Measurements from ENCODE around the gene ZNF775.

ZNF775 gene
- 1.5 to 3.3 (median 2.4) reads per million in 3 donors for total RNA-seq

DNA sequence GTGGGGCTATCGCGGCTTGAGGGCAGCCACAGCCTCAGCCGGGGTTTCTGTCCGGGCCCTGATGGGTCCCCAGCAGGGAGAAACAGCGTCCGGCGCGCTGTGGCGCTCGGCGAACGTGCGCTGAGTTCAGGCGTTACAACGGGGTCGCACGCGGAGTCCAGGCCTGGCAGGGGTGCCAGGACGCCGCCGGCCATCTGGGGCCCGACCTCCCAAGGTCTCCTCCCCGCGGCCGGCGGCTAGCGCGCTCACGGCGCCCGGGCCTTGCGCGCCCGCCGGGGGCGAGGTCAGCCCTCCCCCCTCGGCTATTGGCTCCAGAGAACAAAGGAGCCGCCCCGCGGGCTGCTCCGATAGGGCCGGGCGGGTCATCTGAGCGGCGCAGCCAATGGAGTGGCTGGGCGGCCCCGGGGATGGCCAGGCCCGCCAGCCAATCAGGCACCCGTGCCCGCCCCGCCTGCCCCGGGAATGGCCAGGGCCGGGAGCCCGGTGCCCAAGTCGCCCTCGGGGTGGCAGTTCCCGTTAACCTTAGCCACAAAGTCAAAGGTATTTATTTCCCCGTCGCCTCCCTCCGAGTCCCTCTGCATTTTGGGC is at the start of gene ZNF775:
Gene ZNF775, plus strand, starts transcription at position 478 of the 588 bp plus-strand sequence. CDS start 9,141 bp downstream, outside the sequence.
- peaks cover 22% of the 10 kb centered on the region for H3K4me1 ChIP-seq (ENCODE audit: control insufficient read depth, insufficient read depth, low read length, poor library complexity, severe bottlenecking)
- H3K4me3 ChIP-seq (ENCODE audit: insufficient read depth, low read depth, low read length, poor library complexity, severe bottlenecking) = peak within 1 kb of the TSS; percentile 83
- no peaks in the 10 kb centered on the region for H3K9me3 ChIP-seq (ENCODE audit: control insufficient read depth, low read length)
- no peaks in the 10 kb centered on the region for H3K36me3 ChIP-seq (ENCODE audit: control insufficient read depth, insufficient read depth, low read length)
- no peaks in the 10 kb centered on the region for H3K27me3 ChIP-seq (replicated peaks; ENCODE audit: control insufficient read depth, insufficient read depth, low read length, poor library complexity, severe bottlenecking)
- peak within 1 kb of the TSS; percentile 74 for H3K27ac ChIP-seq (ENCODE audit: insufficient read depth, low read length, poor library complexity, severe bottlenecking)
- DNase-seq = peak; percentile 86 to 91 (median 89)

DNA sequence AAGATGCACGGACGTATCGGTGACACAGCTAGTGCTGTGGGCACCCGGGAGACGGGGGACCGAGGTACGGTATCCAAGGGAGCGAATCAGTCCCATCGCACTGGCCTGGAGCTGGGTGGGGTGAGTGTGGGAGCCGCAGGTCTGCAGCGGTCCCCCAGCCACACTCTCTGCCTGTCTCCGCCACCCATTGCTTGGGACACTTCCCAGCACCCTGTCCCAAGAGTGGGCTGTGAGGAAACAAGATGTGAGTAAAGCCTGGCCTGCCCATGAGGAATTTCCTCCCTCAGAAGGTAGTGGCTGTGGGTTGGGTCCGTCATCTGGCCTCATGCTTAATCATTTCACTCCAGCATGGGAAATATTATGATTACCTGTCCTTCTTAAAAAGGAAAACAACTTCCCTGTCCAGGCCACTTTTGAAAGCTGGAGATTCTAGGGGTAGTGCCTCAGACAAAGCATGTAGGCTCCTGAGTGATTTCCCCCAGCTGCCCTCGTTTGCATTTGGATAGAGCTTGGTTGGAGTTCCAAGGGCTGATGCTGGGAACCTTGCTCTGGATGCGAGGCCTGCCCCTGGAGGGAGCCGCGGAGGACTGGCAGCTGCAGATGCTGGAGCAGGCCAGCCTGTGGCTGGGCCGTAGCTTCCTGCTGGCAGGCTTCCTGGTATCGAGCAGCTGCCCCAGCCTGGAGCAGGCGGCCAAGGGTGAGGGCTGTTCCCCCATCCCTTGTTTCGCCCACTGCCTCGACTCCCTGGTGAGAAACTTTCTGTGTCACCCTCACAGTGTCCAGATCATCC is 49.6 kb upstream of the ZNF775 start:
- H3K4me3 ChIP-seq (ENCODE audit: insufficient read depth, low read depth, low read length, poor library complexity, severe bottlenecking) = no peak overlapping the region
- no peaks in the 10 kb centered on the region for H3K9me3 ChIP-seq (ENCODE audit: control insufficient read depth, low read length)
- no peak for DNase-seq
- H3K4me1 ChIP-seq (ENCODE audit: control insufficient read depth, insufficient read depth, low read length, poor library complexity, severe bottlenecking) = peaks cover under 1% of the 10 kb centered on the region
- no peaks in the 10 kb centered on the region for H3K27me3 ChIP-seq (replicated peaks; ENCODE audit: control insufficient read depth, insufficient read depth, low read length, poor library complexity, severe bottlenecking)
- H3K27ac ChIP-seq (ENCODE audit: insufficient read depth, low read length, poor library complexity, severe bottlenecking) = no peak overlapping the region
- peaks cover 31% of the 10 kb centered on the region for H3K36me3 ChIP-seq (ENCODE audit: control insufficient read depth, insufficient read depth, low read length)

DNA sequence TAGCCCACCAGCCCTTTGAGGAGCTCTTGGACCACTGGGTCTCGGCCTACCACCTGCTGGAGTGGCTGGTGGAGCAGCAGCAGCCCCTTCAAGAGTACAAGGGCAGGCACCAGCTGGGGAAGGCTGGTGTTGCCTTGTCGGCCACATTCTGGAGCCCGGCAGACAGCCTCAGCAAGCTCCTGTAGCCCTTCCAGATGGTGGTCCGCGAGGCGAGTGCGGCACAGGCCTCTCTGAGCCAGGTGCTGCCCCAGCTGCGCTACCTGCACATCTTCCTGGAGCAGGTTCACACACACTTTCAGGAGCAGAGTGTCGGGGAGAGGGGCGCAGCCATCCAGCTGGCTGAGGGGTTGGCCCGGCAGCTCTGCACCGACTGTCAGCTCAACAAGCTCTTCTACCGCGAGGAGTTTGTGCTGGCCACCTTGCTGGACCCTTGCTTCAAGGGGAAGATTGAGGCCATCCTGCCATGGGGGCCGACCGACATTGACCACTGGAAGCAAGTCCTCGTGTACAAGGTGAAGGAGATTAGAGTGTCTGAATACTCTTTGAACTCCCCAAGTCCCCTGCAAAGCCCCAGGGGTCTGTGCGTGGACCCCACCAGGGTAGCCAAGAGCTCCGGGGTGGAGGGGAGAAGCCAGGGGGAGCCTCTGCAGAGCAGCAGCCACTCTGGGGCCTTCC is 48.8 kb upstream of the ZNF775 start:
- Histone ChIP-seq H3K27me3 (replicated peaks; ENCODE audit: control insufficient read depth, insufficient read depth, low read length, poor library complexity, severe bottlenecking) (no peaks in the 10 kb centered on the region), H3K9me3 (ENCODE audit: control insufficient read depth, low read length) (no peaks in the 10 kb centered on the region), H3K36me3 (ENCODE audit: control insufficient read depth, insufficient read depth, low read length) (peaks cover 31% of the 10 kb centered on the region), H3K4me1 (ENCODE audit: control insufficient read depth, insufficient read depth, low read length, poor library complexity, severe bottlenecking) (no peaks in the 10 kb centered on the region), H3K4me3 (ENCODE audit: insufficient read depth, low read depth, low read length, poor library complexity, severe bottlenecking) (no peak overlapping the region), H3K27ac (ENCODE audit: insufficient read depth, low read length, poor library complexity, severe bottlenecking) (no peak overlapping the region)
- no peak for DNase-seq

DNA sequence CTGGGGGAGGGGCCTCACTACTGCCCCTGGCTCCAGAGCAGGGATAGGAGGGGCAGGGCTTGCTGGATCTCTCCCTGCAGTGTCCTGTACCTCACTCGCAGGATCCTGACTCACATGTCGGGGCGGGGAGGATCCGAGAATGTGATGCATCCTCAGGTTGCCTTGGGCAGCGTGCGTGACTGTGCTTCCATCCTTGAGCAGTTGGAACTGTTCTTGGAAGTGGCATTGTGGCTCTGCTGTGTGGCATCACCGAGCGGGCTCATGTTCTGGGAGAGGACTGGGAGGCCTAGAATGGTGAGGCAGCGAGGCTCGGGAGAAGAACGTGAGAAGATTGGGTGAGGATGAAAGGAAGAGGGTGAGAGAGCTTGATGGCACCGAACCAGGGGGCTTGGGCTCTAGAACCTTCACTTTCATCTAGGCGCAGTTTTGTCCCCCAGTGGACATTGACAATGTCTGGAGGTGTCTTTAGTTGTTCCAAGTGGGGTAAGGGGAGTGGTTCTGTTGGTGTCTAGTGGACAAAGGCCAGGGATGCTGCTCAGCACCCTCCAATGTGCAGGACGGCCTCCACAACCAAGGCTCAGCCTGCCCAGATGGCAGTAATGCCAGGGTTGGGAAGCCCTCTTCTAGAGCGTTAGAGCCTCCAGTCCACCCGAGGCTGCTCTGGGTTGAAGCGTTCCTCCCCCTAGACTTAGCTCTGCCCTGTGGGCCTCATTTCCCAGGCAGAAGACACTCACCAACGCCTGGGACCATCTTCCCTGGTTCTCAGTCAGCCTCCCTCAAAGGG is 46.1 kb upstream of the ZNF775 start:
- Histone ChIP-seq H3K4me3 (ENCODE audit: insufficient read depth, low read depth, low read length, poor library complexity, severe bottlenecking) (no peak overlapping the region), H3K36me3 (ENCODE audit: control insufficient read depth, insufficient read depth, low read length) (peaks cover 24% of the 10 kb centered on the region), H3K27me3 (replicated peaks; ENCODE audit: control insufficient read depth, insufficient read depth, low read length, poor library complexity, severe bottlenecking) (no peaks in the 10 kb centered on the region), H3K9me3 (ENCODE audit: control insufficient read depth, low read length) (no peaks in the 10 kb centered on the region), H3K27ac (ENCODE audit: insufficient read depth, low read length, poor library complexity, severe bottlenecking) (no peak overlapping the region), H3K4me1 (ENCODE audit: control insufficient read depth, insufficient read depth, low read length, poor library complexity, severe bottlenecking) (no peaks in the 10 kb centered on the region)
- DNase-seq = no peak

DNA sequence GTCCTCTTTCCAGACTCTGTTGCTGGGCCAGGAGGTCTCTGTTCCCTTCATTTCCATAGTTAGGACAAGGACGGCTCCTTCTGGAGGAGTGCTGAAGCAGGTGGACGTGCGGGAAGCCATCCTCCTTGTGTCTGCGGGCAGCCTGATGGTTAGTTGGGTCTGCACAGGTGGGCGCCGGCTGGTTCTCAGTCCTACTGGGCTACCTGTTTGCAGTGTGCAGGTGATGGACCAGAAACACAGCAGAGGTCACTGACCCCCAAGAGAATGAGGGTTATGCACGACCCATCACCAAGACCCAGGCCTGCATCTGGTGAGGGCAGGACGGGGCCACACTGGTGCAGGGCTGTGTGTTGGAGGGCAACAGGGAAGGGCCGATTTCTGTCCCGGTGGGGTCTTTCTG is 45.5 kb upstream of the ZNF775 start:
- Histone ChIP-seq H3K9me3 (ENCODE audit: control insufficient read depth, low read length) (no peaks in the 10 kb centered on the region), H3K36me3 (ENCODE audit: control insufficient read depth, insufficient read depth, low read length) (peaks cover 19% of the 10 kb centered on the region), H3K27ac (ENCODE audit: insufficient read depth, low read length, poor library complexity, severe bottlenecking) (no peak overlapping the region), H3K27me3 (replicated peaks; ENCODE audit: control insufficient read depth, insufficient read depth, low read length, poor library complexity, severe bottlenecking) (no peaks in the 10 kb centered on the region), H3K4me1 (ENCODE audit: control insufficient read depth, insufficient read depth, low read length, poor library complexity, severe bottlenecking) (no peaks in the 10 kb centered on the region), H3K4me3 (ENCODE audit: insufficient read depth, low read depth, low read length, poor library complexity, severe bottlenecking) (no peak overlapping the region)
- DNase-seq = no peak

DNA sequence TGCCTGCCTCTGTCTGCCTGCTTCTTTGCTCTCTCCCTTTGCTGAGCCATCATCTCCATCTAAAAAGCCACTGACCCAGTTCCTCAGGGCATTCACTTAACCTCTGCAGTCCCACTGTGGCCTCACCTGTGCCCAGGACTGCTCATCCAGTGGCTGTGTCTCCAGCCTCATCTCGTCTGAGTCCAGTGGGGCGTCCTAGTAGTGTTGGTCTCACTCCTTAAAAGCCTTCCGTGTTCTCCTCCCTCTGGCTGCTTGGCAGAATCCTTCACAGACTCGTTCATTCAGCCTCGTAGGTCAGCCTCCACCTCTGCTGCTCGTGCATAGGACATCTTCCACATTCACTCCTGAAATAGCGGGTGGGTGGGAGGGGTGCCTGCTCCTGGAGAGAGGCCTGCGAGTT is 45.0 kb upstream of the ZNF775 start:
- DNase-seq = no peak
- H3K27me3 ChIP-seq (replicated peaks; ENCODE audit: control insufficient read depth, insufficient read depth, low read length, poor library complexity, severe bottlenecking) = no peaks in the 10 kb centered on the region
- no peak overlapping the region for H3K27ac ChIP-seq (ENCODE audit: insufficient read depth, low read length, poor library complexity, severe bottlenecking)
- H3K36me3 ChIP-seq (ENCODE audit: control insufficient read depth, insufficient read depth, low read length) = peaks cover 17% of the 10 kb centered on the region
- no peaks in the 10 kb centered on the region for H3K9me3 ChIP-seq (ENCODE audit: control insufficient read depth, low read length)
- H3K4me3 ChIP-seq (ENCODE audit: insufficient read depth, low read depth, low read length, poor library complexity, severe bottlenecking) = no peak overlapping the region
- H3K4me1 ChIP-seq (ENCODE audit: control insufficient read depth, insufficient read depth, low read length, poor library complexity, severe bottlenecking) = no peaks in the 10 kb centered on the region

DNA sequence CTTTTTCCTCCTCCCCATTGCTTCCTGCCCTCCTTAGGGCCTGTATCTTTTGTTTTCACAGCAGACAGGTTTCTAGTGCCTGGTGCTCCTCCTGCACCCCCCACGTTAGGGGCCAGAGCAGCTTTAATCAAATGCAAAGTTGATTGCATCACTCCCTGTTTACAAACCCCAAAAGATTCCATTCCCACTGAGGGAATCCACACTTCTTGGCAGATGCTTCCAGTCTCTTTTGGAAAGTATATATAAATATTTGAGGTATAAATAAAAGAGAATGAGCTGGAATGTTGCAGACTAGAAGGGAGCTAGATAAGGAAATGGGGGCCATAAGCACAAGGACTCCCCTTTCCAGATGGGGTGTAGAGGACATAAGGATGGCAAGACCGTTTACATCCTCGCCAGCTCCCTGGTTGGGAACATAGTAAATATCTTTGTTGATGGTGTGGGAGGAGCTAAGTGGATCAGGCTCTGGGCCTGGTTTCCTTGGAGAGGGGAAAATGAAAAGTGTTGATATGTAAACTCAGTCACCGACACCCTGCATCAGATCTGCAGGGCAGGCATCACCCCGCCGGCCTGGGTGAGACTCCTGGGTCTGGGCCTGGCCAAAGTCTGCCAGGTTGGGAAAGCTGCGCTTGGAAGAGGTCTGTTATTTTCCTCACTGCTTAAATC is 43.9 kb upstream of the ZNF775 start:
- H3K4me1 ChIP-seq (ENCODE audit: control insufficient read depth, insufficient read depth, low read length, poor library complexity, severe bottlenecking) = no peaks in the 10 kb centered on the region
- peaks cover 1% of the 10 kb centered on the region for H3K27me3 ChIP-seq (replicated peaks; ENCODE audit: control insufficient read depth, insufficient read depth, low read length, poor library complexity, severe bottlenecking)
- no peak overlapping the region for H3K4me3 ChIP-seq (ENCODE audit: insufficient read depth, low read depth, low read length, poor library complexity, severe bottlenecking)
- H3K9me3 ChIP-seq (ENCODE audit: control insufficient read depth, low read length) = no peaks in the 10 kb centered on the region
- no peak overlapping the region for H3K27ac ChIP-seq (ENCODE audit: insufficient read depth, low read length, poor library complexity, severe bottlenecking)
- peaks cover 8% of the 10 kb centered on the region for H3K36me3 ChIP-seq (ENCODE audit: control insufficient read depth, insufficient read depth, low read length)
- DNase-seq = no peak

DNA sequence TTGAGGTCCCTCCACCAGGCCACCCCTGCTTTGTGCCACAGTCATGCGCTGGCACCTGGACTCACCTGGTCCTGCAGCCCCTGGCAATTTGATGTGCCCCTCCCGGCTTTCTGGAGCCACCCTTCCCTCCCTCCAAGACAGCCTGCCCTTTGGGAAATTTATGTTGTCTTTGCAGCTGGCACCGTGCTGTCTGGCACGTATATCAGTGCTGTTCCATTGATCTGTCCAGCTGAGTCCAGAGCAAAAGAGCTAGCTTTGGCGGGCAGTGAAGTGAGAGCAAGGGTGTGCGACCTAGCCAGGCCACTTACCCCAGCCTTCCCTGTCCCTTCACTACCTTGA is 43.4 kb upstream of the ZNF775 start:
- H3K4me1 ChIP-seq (ENCODE audit: control insufficient read depth, insufficient read depth, low read length, poor library complexity, severe bottlenecking) = no peaks in the 10 kb centered on the region
- H3K36me3 ChIP-seq (ENCODE audit: control insufficient read depth, insufficient read depth, low read length) = peaks cover 3% of the 10 kb centered on the region
- DNase-seq = no peak
- no peaks in the 10 kb centered on the region for H3K9me3 ChIP-seq (ENCODE audit: control insufficient read depth, low read length)
- no peak overlapping the region for H3K4me3 ChIP-seq (ENCODE audit: insufficient read depth, low read depth, low read length, poor library complexity, severe bottlenecking)
- H3K27ac ChIP-seq (ENCODE audit: insufficient read depth, low read length, poor library complexity, severe bottlenecking) = no peak overlapping the region
- peaks cover 5% of the 10 kb centered on the region for H3K27me3 ChIP-seq (replicated peaks; ENCODE audit: control insufficient read depth, insufficient read depth, low read length, poor library complexity, severe bottlenecking)

DNA sequence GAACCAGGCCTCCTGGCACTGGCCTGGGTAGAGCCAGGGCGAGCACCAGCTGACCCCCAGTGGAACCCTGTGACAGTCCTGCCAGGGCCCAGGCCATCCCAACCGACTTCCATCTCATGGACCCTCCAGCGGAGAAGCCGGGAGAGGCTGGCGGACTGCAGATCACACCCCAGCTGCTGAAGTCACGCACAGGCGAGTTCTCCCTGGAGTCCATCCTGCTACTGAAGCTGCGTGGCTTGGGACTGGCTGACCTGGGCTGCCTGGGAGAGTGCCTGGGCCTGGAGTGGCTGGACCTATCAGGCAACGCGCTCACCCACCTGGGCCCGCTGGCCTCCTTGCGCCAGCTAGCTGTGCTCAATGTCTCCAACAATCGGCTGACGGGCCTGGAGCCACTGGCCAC is 42.4 kb upstream of the ZNF775 start:
- DNase-seq = no peak
- Histone ChIP-seq H3K36me3 (ENCODE audit: control insufficient read depth, insufficient read depth, low read length) (peaks cover 3% of the 10 kb centered on the region), H3K4me1 (ENCODE audit: control insufficient read depth, insufficient read depth, low read length, poor library complexity, severe bottlenecking) (no peaks in the 10 kb centered on the region), H3K9me3 (ENCODE audit: control insufficient read depth, low read length) (no peaks in the 10 kb centered on the region), H3K27me3 (replicated peaks; ENCODE audit: control insufficient read depth, insufficient read depth, low read length, poor library complexity, severe bottlenecking) (peaks cover 10% of the 10 kb centered on the region), H3K27ac (ENCODE audit: insufficient read depth, low read length, poor library complexity, severe bottlenecking) (no peak overlapping the region), H3K4me3 (ENCODE audit: insufficient read depth, low read depth, low read length, poor library complexity, severe bottlenecking) (no peak overlapping the region)

Data from effector memory CD4-positive, alpha-beta T cell (primary cell).